ENCODE measurements around the gene CDKN1A. TPM values are rescaled to one million over a fixed set of nuclear protein-coding genes. Genes with fewer than 3 reads are reported as not detected.
A peak's percentile ranks its signal among the peaks of the same experiment; 100 is the strongest.

The CDKN1A gene
- total and polyA plus RNA-seq, 10 of the 15 experiments (the other 5 are each of a cell fraction or from before 2014, with no cell fraction given), result 25.2 to 637 (median 216) TPM

DNA sequence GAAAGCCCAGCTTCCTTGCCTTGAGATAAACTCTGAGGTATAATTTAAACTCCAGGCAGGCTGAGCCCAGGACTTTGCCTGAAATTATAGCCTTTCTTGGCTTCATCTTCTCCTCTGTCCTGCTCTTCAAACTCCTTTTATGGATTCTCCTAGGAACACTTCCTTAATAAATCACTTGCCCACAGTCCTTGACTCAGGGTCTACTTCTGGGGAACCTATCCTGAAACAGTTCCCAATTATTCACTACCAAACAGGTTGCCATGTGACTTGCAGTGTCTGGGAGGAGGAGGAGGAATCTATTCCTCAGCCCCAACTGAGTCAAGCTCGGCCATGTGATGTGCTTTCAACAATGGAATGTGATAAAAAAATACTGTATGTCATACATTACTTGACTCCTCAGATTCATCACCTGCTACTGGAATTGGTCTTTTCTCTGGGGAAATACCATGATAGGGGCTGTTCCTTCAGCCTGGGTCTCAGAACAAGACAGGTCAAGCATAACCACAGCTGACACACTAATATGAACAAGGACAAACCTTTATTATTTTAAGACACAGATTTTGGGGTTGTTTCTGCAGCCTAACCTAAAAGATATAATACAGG, 20.5 kb upstream of the CDKN1A start (continued):
- TF ChIP-seq NKRF (conservative IDR thresholded peaks at IDR 0.05), result no peak
- 0 out of 2 replicates have a peak, but pooled peaks have one; percentile 32 for TF ChIP-seq BCL11A (IDR thresholded peaks at IDR 0.05; ENCODE audit: low read depth, low read length)
- 0 out of 2 replicates have a peak, but pooled peaks have one; percentile 37 for TF ChIP-seq NBN (IDR thresholded peaks at IDR 0.05)
- peak; percentile 55; the same call in 1 of the 2 replicates for TF ChIP-seq NR2F1 (conservative IDR thresholded peaks at IDR 0.05)

DNA sequence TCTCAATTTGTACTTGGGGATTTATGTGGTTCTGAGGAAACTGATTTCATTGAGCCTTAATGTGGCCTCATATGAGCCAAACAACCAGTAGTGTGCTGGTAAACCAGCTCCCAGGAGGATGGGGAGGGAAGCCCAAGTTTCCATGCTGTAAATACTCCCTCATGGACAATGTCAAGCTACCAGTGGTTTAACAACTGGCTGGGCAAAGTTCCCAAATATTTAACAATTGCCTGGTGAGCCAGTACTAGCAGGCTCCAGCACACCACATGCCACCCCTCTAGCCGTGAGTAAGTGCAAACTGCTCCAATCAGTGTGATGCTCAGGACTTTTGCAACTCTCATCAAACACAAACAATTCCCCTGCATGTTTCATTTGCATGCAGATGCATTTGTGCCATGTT, 19.2 kb upstream of the CDKN1A start:
- no peaks in the 10 kb centered on the region; the same call in 1 of the 3 replicates for H3K9me3 ChIP-seq (replicated peaks; ENCODE audit: control insufficient read depth, insufficient read depth, low read length)
- peaks cover 78% of the 10 kb centered on the region for H3K4me1 ChIP-seq (ENCODE audit: control insufficient read depth, insufficient read depth, low read length)
- H4K20me1 ChIP-seq (ENCODE audit: control insufficient read depth, insufficient read depth), result no peaks in the 10 kb centered on the region
- no TSS peak for BruUV-seq (replicated peaks)
- no peaks in the 10 kb centered on the region for H3K79me2 ChIP-seq (ENCODE audit: control insufficient read depth, insufficient read depth, low read length)
- CTCF ChIA-PET, result interaction anchor here (1.5 to 2.2 kb wide), 3 partner anchors 21 to 35 kb away, joined by 3 to 7 read pairs (median 5); no protein-coding TSS in a partner anchor
- no peak overlapping the region for H3K4me2 ChIP-seq (ENCODE audit: control insufficient read depth, insufficient read depth)
- intact Hi-C loops (cut with micrococcal nuclease; ENCODE audit: unreplicated experiment), result no loop called here
- no peak overlapping the region for H2AFZ ChIP-seq (ENCODE audit: control insufficient read depth, low read depth, low read length)
- H3K36me3 ChIP-seq (ENCODE audit: control insufficient read depth in 2 of 2, insufficient read depth in 2 of 2, low read length in 1 of 2), result no peaks in the 10 kb centered on the region
- RAD21 ChIA-PET (ENCODE audit: unreplicated experiment), result interaction anchor here (1.9 to 2.1 kb wide), 2 partner anchors 9 to 36 kb away, joined by 4 to 6 read pairs; no protein-coding TSS in a partner anchor
- no peak for ATAC-seq
- no peaks in the 10 kb centered on the region for H3K27me3 ChIP-seq (replicated peaks in 1 of 2; ENCODE audit: control insufficient read depth in 2 of 2, insufficient read depth in 2 of 2, low read length in 1 of 2)
- TF ChIP-seq POLR2AphosphoS5 (IDR thresholded peaks at IDR 0.05; ENCODE audit: low read length) (no peak), SMC3 (IDR thresholded peaks at IDR 0.05; ENCODE audit: borderline replicate concordance, low read length) (no peak), ZNF384 (IDR thresholded peaks at IDR 0.05; ENCODE audit: borderline replicate concordance, low read depth, low read length) (no peak), TCF7 (IDR thresholded peaks at IDR 0.05; ENCODE audit: borderline replicate concordance) (no peak), ZNF217 (IDR thresholded peaks at IDR 0.05) (no peak), IRF4 (IDR thresholded peaks at IDR 0.05; ENCODE audit: low read depth, low read length) (no peak), BRCA1 (IDR thresholded peaks at IDR 0.05; ENCODE audit: low read depth, low read length) (no peak), NR2C1 (IDR thresholded peaks at IDR 0.05) (no peak), HSF1 (IDR thresholded peaks at IDR 0.05; ENCODE audit: low read depth, low read length) (no peak), BCLAF1 (IDR thresholded peaks at IDR 0.05) (no peak), JUNB (IDR thresholded peaks at IDR 0.05) (no peak), BHLHE40 (IDR thresholded peaks at IDR 0.05; ENCODE audit: borderline replicate concordance in 1 of 2, low read depth in 2 of 2, low read length in 1 of 2) (no peak), SREBF1 (IDR thresholded peaks at IDR 0.05; ENCODE audit: low read length) (no peak), DPF2 (IDR thresholded peaks at IDR 0.05) (no peak)
- H3K27ac ChIP-seq (ENCODE audit: control insufficient read depth, insufficient read depth), result no peak overlapping the region
- POLR2A ChIA-PET, result interaction anchor here (0.9 to 11.8 kb wide), 2 partner anchors 8 to 18 kb away, joined by 3 to 77 read pairs; partner anchors contain the start of gene CDKN1A
- in situ Hi-C loops (cut with MboI), result no loop called here
- no peak for DNase-seq (ENCODE audit: low read depth, low spot score)
- FAIRE-seq, result no peak
- H3K9ac ChIP-seq (ENCODE audit: control insufficient read depth, insufficient read depth, low read length), result no peak overlapping the region
- SMC1A ChIA-PET (ENCODE audit: uncharacterized antibody, unreplicated experiment), result interaction anchor here (1.1 to 16.7 kb wide), 2 partner anchors 10 to 11 kb away, joined by 3 to 240 read pairs; partner anchors contain the start of gene CDKN1A
- 0% methylated on average over 1 of the region's 1 CpG for WGBS (ENCODE audit: insufficient coverage, insufficient replicate concordance, low lambda C conversion rate, missing lambda C conversion rate)
- H3K4me3 ChIP-seq, result no peak overlapping the region
